ENCODE results near the gene TRPM3. TPM values are rescaled to one million over a fixed set of nuclear protein-coding genes. Genes with fewer than 3 reads are reported as not detected.

The TRPM3 gene
- total RNA-seq, 4 donors from 2014 or later = 2.4 to 11.1 (median 5.6) TPM

- intact Hi-C loops (cut with DNase I) = no loop called here
- 80 to 86% methylated on average over 1 of the region's 1 CpG for WGBS, 2 donors
Measured at GRCh38 chr9:70883056-70883455, 238.4 kb downstream of the TRPM3 start.

GRCh38 chr9:70881333-70881732 lies 240.1 kb downstream of the TRPM3 start:
- intact Hi-C loops (cut with DNase I) = no loop called here
- H3K4me3 ChIP-seq (replicated peaks in 1 of 3) = no peak overlapping the region
- H3K4me1 ChIP-seq = peaks cover 9 to 29% of the 10 kb centered on the region in 2 donors
- H3K27me3 ChIP-seq = no peaks in the 10 kb centered on the region
- H3K9me3 ChIP-seq = no peaks in the 10 kb centered on the region
- TF ChIP-seq POLR2A (IDR thresholded peaks at IDR 0.05) (no peak), CTCF (IDR thresholded peaks at IDR 0.05) (no peak)
- 83 to 89% methylated on average over 6 of the region's 6 CpGs for WGBS, 2 donors
- H3K27ac ChIP-seq = no peak overlapping the region
- no peak for DNase-seq
- no peaks in the 10 kb centered on the region for H3K36me3 ChIP-seq

More at GRCh38 chr9:70883056-70883455, 238.4 kb downstream of the TRPM3 start:
- H3K9me3 ChIP-seq = no peaks in the 10 kb centered on the region
- H3K27me3 ChIP-seq = no peaks in the 10 kb centered on the region
- DNase-seq = no peak
- H3K27ac ChIP-seq = no peak overlapping the region
- no peak overlapping the region for H3K4me3 ChIP-seq (replicated peaks in 1 of 3)
- H3K36me3 ChIP-seq = no peaks in the 10 kb centered on the region
- H3K4me1 ChIP-seq = peaks cover 9 to 29% of the 10 kb centered on the region in 2 donors
- TF ChIP-seq CTCF (IDR thresholded peaks at IDR 0.05) (no peak), POLR2A (IDR thresholded peaks at IDR 0.05) (no peak)

- DNase-seq = no peak
- H3K4me3 ChIP-seq (replicated peaks in 1 of 3) = no peak overlapping the region
- intact Hi-C loops (cut with DNase I) = no loop called here
- H3K4me1 ChIP-seq = peaks cover 9 to 29% of the 10 kb centered on the region in 2 donors
- H3K9me3 ChIP-seq = no peaks in the 10 kb centered on the region
- H3K36me3 ChIP-seq = no peaks in the 10 kb centered on the region
- peak overlapping the region in 1 of 3 donors; percentile 47 for H3K27ac ChIP-seq
- TF ChIP-seq POLR2A (IDR thresholded peaks at IDR 0.05) = no peak
- TF ChIP-seq CTCF (IDR thresholded peaks at IDR 0.05) = no peak
- H3K27me3 ChIP-seq = no peaks in the 10 kb centered on the region
Measured at GRCh38 chr9:70880535-70880934, 240.9 kb downstream of the TRPM3 start.

- H3K9me3 ChIP-seq = no peaks in the 10 kb centered on the region
- TF ChIP-seq POLR2A (IDR thresholded peaks at IDR 0.05) (no peak), CTCF (IDR thresholded peaks at IDR 0.05) (no peak)
- H3K36me3 ChIP-seq = no peaks in the 10 kb centered on the region
- 79 to 83% methylated on average over 4 of the region's 4 CpGs for WGBS, 2 donors
- intact Hi-C loops (cut with DNase I) = no loop called here
- no peaks in the 10 kb centered on the region for H3K27me3 ChIP-seq
- DNase-seq = no peak
- H3K4me3 ChIP-seq (replicated peaks in 1 of 3) = no peak overlapping the region
- no peak overlapping the region for H3K27ac ChIP-seq
- H3K4me1 ChIP-seq = peaks cover 9 to 29% of the 10 kb centered on the region in 2 donors
Measured at GRCh38 chr9:70878576-70878975, 242.8 kb downstream of the TRPM3 start.

- H3K4me3 ChIP-seq (replicated peaks in 1 of 3) = no peak overlapping the region
- H3K27ac ChIP-seq = no peak overlapping the region
- intact Hi-C loops (cut with DNase I) = no loop called here
- no peaks in the 10 kb centered on the region for H3K36me3 ChIP-seq
- no peaks in the 10 kb centered on the region for H3K9me3 ChIP-seq
- DNase-seq = no peak
- no peaks in the 10 kb centered on the region for H3K27me3 ChIP-seq
- peaks cover 0 to 9% of the 10 kb centered on the region in 2 donors for H3K4me1 ChIP-seq
- TF ChIP-seq CTCF (IDR thresholded peaks at IDR 0.05) = no peak
- TF ChIP-seq POLR2A (IDR thresholded peaks at IDR 0.05) = no peak
- WGBS, 2 donors = 77 to 88% methylated on average over 1 of the region's 1 CpG
Measured at GRCh38 chr9:70874451-70874850, 247.0 kb downstream of the TRPM3 start.
